Nephron (organoid): Measurements from ENCODE around the gene KIF26B.

Experiments used
- H3K27ac Mint-ChIP-seq, 3 experiments: 2 replicates each; pipeline ENCODE4 v1.8.0; 2020; ENCODE audit warnings: mixed read lengths in 3 of 3, mild to moderate bottlenecking in 2 of 3, moderate library complexity in 1 of 3
- H3K27me3 Mint-ChIP-seq: 2 replicates; pipeline ENCODE4 v1.8.0; 2021; ENCODE audit warnings: low read depth, mild to moderate bottlenecking, moderate library complexity, mixed read lengths
- H3K36me3 Mint-ChIP-seq: 2 replicates; pipeline ENCODE4 v1.8.0; 2020; ENCODE audit warnings: low read depth, mixed read lengths
- H3K4me1 Mint-ChIP-seq: 2 replicates; pipeline ENCODE4 v1.8.0; 2020; ENCODE audit warnings: mixed read lengths
- H3K4me3 Mint-ChIP-seq, 3 experiments: 2 replicates each; pipeline ENCODE4 v1.8.0; 2020; ENCODE audit warnings: mild to moderate bottlenecking in 3 of 3, mixed read lengths in 3 of 3, moderate library complexity in 2 of 3
- H3K9me3 Mint-ChIP-seq: 2 replicates; pipeline ENCODE4 v1.8.0; 2020; ENCODE audit warnings: mixed read lengths
- TF ChIP-seq, protein P1 (sequence below), 3 experiments: fragments of 200-600 bp; sonication (generic); IDR thresholded peaks; one replicate each; pipeline ENCODE4 v1.5.0; 2021; ENCODE audit warnings: antibody characterized with exemption in 3 of 3; ENCODE audit not compliant: unreplicated experiment in 3 of 3

KIF26B gene

DNA sequence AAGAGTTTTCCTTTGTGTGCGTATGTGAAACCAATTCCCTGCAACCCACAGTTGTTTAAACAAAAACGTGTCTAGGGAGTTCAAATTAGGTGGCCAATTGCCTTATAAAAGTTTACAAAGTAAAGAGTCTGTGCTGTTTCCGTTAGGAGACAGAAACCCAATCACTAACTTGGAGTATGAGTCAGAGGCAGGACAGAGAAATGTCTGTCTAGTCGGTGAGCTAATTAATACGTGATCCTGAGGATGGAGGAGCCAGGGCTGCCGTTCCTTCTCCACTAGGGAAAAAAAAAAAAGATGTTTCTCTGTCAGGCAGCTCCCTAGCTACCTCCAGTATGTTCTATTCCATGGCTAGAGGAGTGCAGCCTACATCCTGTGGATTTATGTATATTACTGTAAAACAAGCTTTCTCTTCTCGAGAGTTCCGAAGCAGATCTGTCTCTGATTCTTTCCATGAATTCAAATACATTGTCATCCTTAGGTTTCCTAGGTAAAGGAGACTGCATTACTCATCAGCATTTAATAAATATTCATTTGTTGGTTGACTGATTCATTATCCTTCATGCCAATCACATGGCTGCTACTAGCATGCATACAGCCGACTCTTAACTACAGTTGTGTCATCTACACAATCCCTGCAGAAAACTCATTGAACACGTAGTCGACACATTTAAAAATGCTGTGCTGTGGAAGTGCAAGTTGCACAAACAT, 430.6 kb downstream of the KIF26B start:
- no peaks in the 10 kb centered on the region for H3K27me3 Mint-ChIP-seq
- H3K4me3 Mint-ChIP-seq = no peak overlapping the region
- H3K36me3 Mint-ChIP-seq = peaks cover 4% of the 10 kb centered on the region

DNA sequence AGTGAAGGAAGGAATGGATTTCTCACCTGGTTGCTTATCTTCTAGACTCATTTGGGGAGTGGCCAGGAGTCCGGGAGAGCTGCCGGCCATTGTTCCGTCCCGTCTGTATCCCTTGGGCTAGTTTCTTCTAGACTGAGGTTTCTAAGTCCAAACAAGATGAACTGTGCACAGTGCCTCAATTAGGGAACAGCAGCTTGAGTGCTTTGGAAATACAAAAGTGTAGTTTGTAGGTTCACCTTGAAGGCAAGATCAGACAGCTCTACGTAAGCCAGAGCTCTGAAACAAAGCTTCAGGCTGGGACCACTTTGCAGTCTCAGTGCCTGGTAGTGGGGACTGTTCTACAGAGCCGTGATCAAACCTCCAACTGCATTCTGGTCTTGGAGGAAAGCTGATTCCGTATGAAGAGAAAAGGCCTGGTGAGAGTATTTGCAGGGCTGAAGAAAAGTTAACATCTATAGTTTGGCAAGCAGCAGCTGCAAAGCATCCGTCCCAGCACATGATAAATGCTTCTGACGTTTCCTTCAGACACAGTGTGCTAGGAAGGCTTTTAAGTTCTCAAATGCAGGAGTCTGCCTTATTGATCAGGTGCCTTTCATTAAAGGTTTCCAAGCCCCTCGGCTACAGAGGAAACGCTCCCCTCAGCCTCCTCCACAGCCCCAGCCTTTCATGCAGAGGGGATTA, 432.8 kb downstream of the KIF26B start:
- H3K27ac Mint-ChIP-seq = peak overlapping the region; percentile 45 to 86 (median 80)
- no peaks in the 10 kb centered on the region for H3K9me3 Mint-ChIP-seq
- no peaks in the 10 kb centered on the region for H3K27me3 Mint-ChIP-seq
- H3K4me3 Mint-ChIP-seq = no peak overlapping the region
- H3K4me1 Mint-ChIP-seq = peaks cover 55% of the 10 kb centered on the region
- H3K36me3 Mint-ChIP-seq = peaks cover 4% of the 10 kb centered on the region
- TF ChIP-seq, protein P1, sequence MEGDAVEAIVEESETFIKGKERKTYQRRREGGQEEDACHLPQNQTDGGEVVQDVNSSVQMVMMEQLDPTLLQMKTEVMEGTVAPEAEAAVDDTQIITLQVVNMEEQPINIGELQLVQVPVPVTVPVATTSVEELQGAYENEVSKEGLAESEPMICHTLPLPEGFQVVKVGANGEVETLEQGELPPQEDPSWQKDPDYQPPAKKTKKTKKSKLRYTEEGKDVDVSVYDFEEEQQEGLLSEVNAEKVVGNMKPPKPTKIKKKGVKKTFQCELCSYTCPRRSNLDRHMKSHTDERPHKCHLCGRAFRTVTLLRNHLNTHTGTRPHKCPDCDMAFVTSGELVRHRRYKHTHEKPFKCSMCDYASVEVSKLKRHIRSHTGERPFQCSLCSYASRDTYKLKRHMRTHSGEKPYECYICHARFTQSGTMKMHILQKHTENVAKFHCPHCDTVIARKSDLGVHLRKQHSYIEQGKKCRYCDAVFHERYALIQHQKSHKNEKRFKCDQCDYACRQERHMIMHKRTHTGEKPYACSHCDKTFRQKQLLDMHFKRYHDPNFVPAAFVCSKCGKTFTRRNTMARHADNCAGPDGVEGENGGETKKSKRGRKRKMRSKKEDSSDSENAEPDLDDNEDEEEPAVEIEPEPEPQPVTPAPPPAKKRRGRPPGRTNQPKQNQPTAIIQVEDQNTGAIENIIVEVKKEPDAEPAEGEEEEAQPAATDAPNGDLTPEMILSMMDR (IDR thresholded peaks at IDR 0.05; ENCODE audit: unreplicated experiment in 3 of 3) = no peak

More for the DNA sequence above, 430.6 kb downstream of the KIF26B start:
- H3K27ac Mint-ChIP-seq = peak overlapping the region; percentile 75 to 81 (median 79)
- TF ChIP-seq, protein P1 (IDR thresholded peaks at IDR 0.05; ENCODE audit: unreplicated experiment in 3 of 3) = no peak
- peaks cover 73% of the 10 kb centered on the region for H3K4me1 Mint-ChIP-seq
- no peaks in the 10 kb centered on the region for H3K9me3 Mint-ChIP-seq

DNA sequence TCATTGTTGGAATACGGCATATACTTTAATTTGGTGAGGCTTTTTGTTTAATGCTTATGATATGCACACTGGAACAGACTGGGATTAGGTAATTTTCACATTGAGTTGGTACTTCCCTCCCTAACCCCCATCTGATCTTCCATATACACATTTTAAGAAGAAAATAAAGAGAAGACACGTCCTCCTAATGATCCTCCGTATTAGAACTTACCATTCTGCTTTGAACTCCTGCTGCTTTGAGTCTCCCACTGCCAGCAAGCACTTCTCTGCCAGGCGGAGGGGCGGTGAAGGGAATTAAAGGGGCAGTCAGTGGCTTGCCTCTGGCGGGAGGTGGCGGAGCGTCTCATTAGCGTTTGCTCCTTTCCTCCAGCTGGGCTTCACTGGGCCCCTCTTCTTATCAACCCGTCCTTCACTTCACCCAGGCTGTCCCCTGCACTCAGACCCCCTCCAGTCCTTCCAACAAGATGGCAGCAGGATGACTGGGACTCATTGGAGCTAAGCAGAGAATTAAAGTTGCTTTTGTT, 433.4 kb downstream of the KIF26B start:
- H3K27me3 Mint-ChIP-seq = no peaks in the 10 kb centered on the region
- H3K4me3 Mint-ChIP-seq = no peak overlapping the region
- peaks cover 49% of the 10 kb centered on the region for H3K4me1 Mint-ChIP-seq
- no peaks in the 10 kb centered on the region for H3K9me3 Mint-ChIP-seq
- peak overlapping the region; percentile 45 to 86 (median 80) for H3K27ac Mint-ChIP-seq
- H3K36me3 Mint-ChIP-seq = peaks cover 4% of the 10 kb centered on the region
- TF ChIP-seq, protein P1 (IDR thresholded peaks at IDR 0.05; ENCODE audit: unreplicated experiment in 3 of 3) = no peak

DNA sequence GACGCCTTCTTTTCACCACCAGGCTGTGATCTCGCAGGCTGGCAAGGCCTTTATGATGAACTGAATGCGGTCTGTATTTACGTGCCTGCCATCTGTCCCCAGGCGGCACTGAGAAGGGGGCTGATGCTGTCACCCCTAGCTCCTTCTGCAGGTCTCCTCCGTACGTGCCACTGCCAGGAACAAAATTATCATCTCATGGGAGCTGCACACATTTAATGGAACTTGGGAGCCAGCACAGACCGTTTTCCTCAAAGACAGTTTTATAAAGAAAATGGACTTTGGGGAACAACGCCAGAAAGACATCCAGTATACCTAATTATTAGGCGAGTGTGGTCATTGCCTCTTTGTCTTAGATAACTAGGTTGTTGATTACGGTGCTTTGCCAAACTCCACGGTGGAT, 434.5 kb downstream of the KIF26B start:
- Mint-ChIP-seq H3K4me3 (no peak overlapping the region), H3K36me3 (peaks cover 7% of the 10 kb centered on the region), H3K27me3 (no peaks in the 10 kb centered on the region), H3K4me1 (peaks cover 39% of the 10 kb centered on the region), H3K9me3 (peaks cover 5% of the 10 kb centered on the region), H3K27ac (peak overlapping the region in 2 of 3 experiments; percentile 58 to 78)
- TF ChIP-seq, protein P1 (IDR thresholded peaks at IDR 0.05; ENCODE audit: unreplicated experiment in 3 of 3) = no peak

DNA sequence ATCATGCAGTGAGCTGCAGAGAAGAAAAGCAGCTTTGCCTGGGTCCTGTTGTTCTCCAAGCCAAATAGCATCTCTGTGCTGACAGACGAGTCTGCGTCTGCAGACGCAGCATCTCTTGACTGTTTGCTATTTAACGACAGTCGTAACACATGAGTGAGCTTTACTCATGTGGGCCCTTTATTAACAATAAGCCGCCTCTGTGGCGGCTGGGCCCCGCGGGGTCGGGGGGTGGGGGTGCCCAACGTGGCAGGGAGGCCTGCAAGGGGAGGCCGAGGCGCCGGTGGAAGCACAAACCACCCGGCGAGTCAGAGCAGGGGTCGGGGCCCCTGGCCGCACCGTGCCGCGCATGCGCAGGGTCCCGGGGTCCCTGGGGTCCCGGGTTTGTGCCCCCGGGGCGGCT, 435.1 kb downstream of the KIF26B start:
- TF ChIP-seq, protein P1 (IDR thresholded peaks at IDR 0.05; ENCODE audit: unreplicated experiment in 3 of 3) = no peak
- Mint-ChIP-seq H3K27ac (peak overlapping the region in 2 of 3 experiments; percentile 58 to 78), H3K9me3 (peaks cover 11% of the 10 kb centered on the region), H3K27me3 (no peaks in the 10 kb centered on the region), H3K36me3 (peaks cover 12% of the 10 kb centered on the region), H3K4me3 (no peak overlapping the region), H3K4me1 (peaks cover 36% of the 10 kb centered on the region)
